Endothelial cell (in vitro differentiated cells): ENCODE measurements around the gene USP37. TPM values are rescaled to one million over a fixed set of nuclear protein-coding genes. Genes with fewer than 3 reads are reported as not detected.

Experiments
- DNase-seq: peaks from one replicate; pipeline ENCODE4 v3.0.0; 2021; ENCODE audit warnings: low spot score
- H3K27ac Mint-ChIP-seq: one replicate; pipeline ENCODE4 v1.8.0; 2021; ENCODE audit warnings: mixed read lengths, inconsistent platforms; ENCODE audit not compliant: unreplicated experiment
- H3K27me3 Mint-ChIP-seq: one replicate; pipeline ENCODE4 v1.8.0; 2021; ENCODE audit warnings: mild to moderate bottlenecking, moderate library complexity, mixed read lengths, inconsistent platforms; ENCODE audit not compliant: unreplicated experiment
- H3K36me3 Mint-ChIP-seq: one replicate; pipeline ENCODE4 v1.8.0; 2021; ENCODE audit warnings: mild to moderate bottlenecking, low read depth, mixed read lengths, inconsistent platforms; ENCODE audit not compliant: unreplicated experiment
- H3K4me1 Mint-ChIP-seq: one replicate; pipeline ENCODE4 v1.8.0; 2021; ENCODE audit warnings: mild to moderate bottlenecking, mixed read lengths, inconsistent platforms; ENCODE audit not compliant: unreplicated experiment
- H3K4me3 Mint-ChIP-seq: one replicate; pipeline ENCODE4 v1.8.0; 2021; ENCODE audit warnings: mild to moderate bottlenecking, mixed read lengths, inconsistent platforms; ENCODE audit not compliant: unreplicated experiment
- H3K9me3 Mint-ChIP-seq: one replicate; pipeline ENCODE4 v1.8.0; 2021; ENCODE audit warnings: mixed read lengths, inconsistent platforms; ENCODE audit not compliant: unreplicated experiment
- CTCF ChIP-seq: fragments of 200-600 bp; sonication (generic); IDR thresholded peaks from one replicate; pipeline ENCODE4 v1.5.0; 2021; ENCODE audit warnings: antibody characterized with exemption; ENCODE audit not compliant: unreplicated experiment
- total RNA-seq: library from RNA; stranded (reverse); fragmentation: NEBNext Ultra II Directional; extraction: Animal tissue kit (Norgen Biotek cat#: 25700); gene quantifications from one replicate; pipeline ENCODE4 v1.2.1, GENCODE V29; 2021; ENCODE audit not compliant: unreplicated experiment

USP37 gene
- total RNA-seq, 1 donor from 2014 or later: 16.1 TPM

DNA sequence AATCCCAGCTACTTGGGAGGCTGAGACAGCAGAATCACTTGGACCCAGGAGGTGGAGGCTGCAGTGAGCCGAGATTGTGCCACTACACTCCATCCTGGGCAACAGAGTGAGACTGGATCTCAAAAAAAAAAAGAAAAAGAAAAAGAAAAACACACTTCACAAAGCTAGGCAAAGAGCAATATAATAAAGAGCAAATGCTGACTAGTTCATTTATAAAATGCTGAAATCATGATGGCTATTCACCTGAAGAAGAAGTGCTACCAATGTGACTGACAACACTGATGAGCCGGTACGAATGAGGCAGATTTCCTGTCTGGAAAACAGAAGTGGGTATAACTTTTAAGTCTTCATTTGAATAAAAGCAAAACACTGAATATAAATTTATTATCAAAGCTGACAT lies 111.3 kb downstream of the USP37 start:
- Mint-ChIP-seq H3K27me3 (no peaks in the 10 kb centered on the region), H3K4me3 (no peak overlapping the region), H3K36me3 (peaks cover 24% of the 10 kb centered on the region), H3K9me3 (no peaks in the 10 kb centered on the region), H3K27ac (no peak overlapping the region), H3K4me1 (no peaks in the 10 kb centered on the region)
- no peak for DNase-seq
- no peak for TF ChIP-seq CTCF

DNA sequence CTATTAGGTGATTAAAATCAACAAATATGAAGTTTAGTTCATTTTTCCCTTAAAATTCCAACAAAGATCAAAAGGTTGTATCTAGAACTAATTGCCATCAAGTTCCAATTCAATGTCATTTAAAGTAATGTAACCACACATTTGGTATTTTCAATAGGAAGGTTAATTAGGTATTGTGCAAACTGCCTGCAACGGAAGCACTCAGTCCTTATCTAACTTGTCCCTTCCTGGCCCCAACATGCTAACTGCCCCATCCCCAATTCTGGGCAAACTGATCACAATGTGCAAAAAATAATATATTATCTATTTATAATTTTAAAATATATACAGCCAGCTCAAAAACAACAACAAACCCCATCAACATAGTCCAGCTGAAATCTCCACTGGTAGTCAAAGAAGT lies 116.1 kb downstream of the USP37 start:
- H3K36me3 Mint-ChIP-seq: peaks cover 21% of the 10 kb centered on the region
- H3K4me3 Mint-ChIP-seq: no peak overlapping the region
- no peak for DNase-seq
- peaks cover 7% of the 10 kb centered on the region for H3K4me1 Mint-ChIP-seq
- no peak for TF ChIP-seq CTCF
- no peaks in the 10 kb centered on the region for H3K9me3 Mint-ChIP-seq
- H3K27ac Mint-ChIP-seq: no peak overlapping the region
- H3K27me3 Mint-ChIP-seq: no peaks in the 10 kb centered on the region

DNA sequence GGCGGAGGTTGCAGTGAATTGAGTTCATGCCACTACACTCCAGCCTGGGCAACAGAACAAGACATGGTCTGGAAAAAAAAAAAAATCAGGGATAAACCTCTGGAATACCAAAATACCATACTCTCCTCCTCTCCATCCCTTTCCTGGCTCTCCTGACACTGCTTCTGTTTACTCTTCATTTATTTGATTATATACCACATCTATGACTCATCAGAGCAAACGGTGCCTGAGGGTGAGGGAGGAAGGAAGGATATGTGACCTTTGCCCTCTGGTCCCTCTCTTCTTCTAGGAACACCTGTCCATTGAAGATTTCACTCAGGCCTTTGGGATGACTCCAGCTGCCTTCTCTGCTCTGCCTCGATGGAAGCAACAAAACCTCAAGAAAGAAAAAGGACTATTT lies 119.2 kb downstream of the USP37 start:
- peaks cover 7% of the 10 kb centered on the region for H3K4me1 Mint-ChIP-seq
- TF ChIP-seq CTCF: no peak

DNA sequence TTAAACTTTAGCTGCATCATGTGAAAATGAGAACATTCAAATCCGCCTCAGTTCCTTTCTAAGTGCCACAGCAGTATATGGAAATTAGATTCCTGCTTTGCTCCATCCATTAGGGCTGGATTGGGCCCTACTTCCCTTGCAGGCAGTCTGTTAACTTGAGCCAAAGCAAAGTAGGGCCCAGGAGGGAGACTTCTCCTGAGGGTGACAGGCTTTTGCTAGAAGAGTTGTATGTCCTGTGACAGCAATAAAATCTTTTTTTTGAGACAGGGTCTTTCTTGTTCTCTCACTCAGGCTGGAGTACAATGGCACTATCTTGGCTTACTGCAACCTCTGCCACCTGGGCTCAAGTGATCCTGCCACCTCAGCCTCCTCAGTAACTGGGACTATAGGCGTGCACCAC lies 121.1 kb downstream of the USP37 start:
- Mint-ChIP-seq H3K4me3 (no peak overlapping the region), H3K9me3 (no peaks in the 10 kb centered on the region), H3K4me1 (peaks cover 7% of the 10 kb centered on the region), H3K27ac (no peak overlapping the region), H3K27me3 (no peaks in the 10 kb centered on the region), H3K36me3 (peaks cover 4% of the 10 kb centered on the region)
- TF ChIP-seq CTCF: no peak
- DNase-seq: no peak

More for the DNA sequence above, 119.2 kb downstream of the USP37 start:
- Mint-ChIP-seq H3K9me3 (no peaks in the 10 kb centered on the region), H3K4me3 (no peak overlapping the region), H3K36me3 (peaks cover 8% of the 10 kb centered on the region), H3K27ac (no peak overlapping the region), H3K27me3 (no peaks in the 10 kb centered on the region)
- DNase-seq: no peak

DNA sequence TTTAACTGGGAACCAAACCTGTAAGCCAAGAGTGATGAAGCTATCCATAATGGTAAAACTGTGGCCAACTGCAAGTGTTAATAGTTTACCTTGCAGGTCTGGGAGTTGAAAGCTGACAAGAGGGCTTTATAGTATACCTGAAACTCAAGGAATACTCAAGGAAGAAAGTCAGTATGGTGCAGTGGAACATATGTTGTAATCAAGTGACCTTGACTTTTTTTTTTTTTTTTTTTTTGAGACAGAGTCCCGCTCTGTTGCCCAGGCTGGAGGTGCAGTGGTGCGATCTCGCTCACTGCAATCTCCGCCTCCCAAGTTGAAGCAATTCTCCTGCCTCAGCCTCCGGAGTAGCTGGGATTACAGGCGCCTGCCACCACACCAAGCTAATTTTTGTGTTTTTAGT lies 121.6 kb downstream of the USP37 start:
- DNase-seq: no peak
- H3K27ac Mint-ChIP-seq: no peak overlapping the region
- peaks cover 4% of the 10 kb centered on the region for H3K36me3 Mint-ChIP-seq
- H3K9me3 Mint-ChIP-seq: no peaks in the 10 kb centered on the region
- H3K4me1 Mint-ChIP-seq: peaks cover 7% of the 10 kb centered on the region
- TF ChIP-seq CTCF: no peak
- no peak overlapping the region for H3K4me3 Mint-ChIP-seq
- H3K27me3 Mint-ChIP-seq: no peaks in the 10 kb centered on the region
